Gastroesophageal sphincter (tissue), 3 donors: ENCODE data around the gene RIMBP2.

Source experiments
- CTCF ChIP-seq, 4 experiments: fragments of 200-600 bp in 2 of 4; fragments of 450-650 bp in 2 of 4; sonication (generic) in 1 of 4; IDR thresholded peaks; one replicate each; pipeline ENCODE4 v1.5.1; 2017 to 2019; ENCODE audit warnings: antibody characterized with exemption in 4 of 4, mild to moderate bottlenecking in 2 of 4, moderate library complexity in 2 of 4
- EP300 ChIP-seq: sonication (generic); formaldehyde crosslinking; IDR thresholded peaks from one replicate; pipeline ENCODE4 v1.6.1; 2017; ENCODE audit warnings: antibody characterized with exemption, mild to moderate bottlenecking
- POLR2A ChIP-seq, 2 donors: fragments of 450-650 bp; IDR thresholded peaks; one replicate each; pipeline ENCODE4 v1.6.1; 2017; ENCODE audit warnings: antibody characterized with exemption in 2 of 2, mild to moderate bottlenecking in 2 of 2, moderate library complexity in 1 of 2
- POLR2AphosphoS5 ChIP-seq: sonication (generic); formaldehyde crosslinking; IDR thresholded peaks from one replicate; pipeline ENCODE4 v1.6.1; 2017; ENCODE audit warnings: antibody characterized with exemption

GRCh38 chr12:130405332-130405731, 310.8 kb downstream of the RIMBP2 start:
- TF ChIP-seq POLR2A (IDR thresholded peaks at IDR 0.05): no peak
- TF ChIP-seq CTCF (IDR thresholded peaks at IDR 0.05): no peak
- no peak for TF ChIP-seq POLR2AphosphoS5
- TF ChIP-seq EP300: no peak
